Left kidney (tissue), 2 donors: ENCODE results near the gene CYP11A1. TPM values are rescaled to one million over a fixed set of nuclear protein-coding genes. Genes with fewer than 3 reads are reported as not detected.

Experiments used
- DNase-seq: peaks from one replicate; pipeline ENCODE4 v3.0.0-alpha.2; 2013
- polyA plus RNA-seq: library from polyadenylated mRNA; unstranded; fragments of 120-200 nt; gene quantifications from one replicate; pipeline ENCODE4 v1.2.1, GENCODE V29; 2013; ENCODE audit not compliant: insufficient read length

Gene CYP11A1
- polyA plus RNA-seq, 1 donor, result 1.2 TPM

- no peak for DNase-seq
Observed at GRCh38 chr15:74388363-74388951, 21.0 kb upstream of the CYP11A1 start.

DNA sequence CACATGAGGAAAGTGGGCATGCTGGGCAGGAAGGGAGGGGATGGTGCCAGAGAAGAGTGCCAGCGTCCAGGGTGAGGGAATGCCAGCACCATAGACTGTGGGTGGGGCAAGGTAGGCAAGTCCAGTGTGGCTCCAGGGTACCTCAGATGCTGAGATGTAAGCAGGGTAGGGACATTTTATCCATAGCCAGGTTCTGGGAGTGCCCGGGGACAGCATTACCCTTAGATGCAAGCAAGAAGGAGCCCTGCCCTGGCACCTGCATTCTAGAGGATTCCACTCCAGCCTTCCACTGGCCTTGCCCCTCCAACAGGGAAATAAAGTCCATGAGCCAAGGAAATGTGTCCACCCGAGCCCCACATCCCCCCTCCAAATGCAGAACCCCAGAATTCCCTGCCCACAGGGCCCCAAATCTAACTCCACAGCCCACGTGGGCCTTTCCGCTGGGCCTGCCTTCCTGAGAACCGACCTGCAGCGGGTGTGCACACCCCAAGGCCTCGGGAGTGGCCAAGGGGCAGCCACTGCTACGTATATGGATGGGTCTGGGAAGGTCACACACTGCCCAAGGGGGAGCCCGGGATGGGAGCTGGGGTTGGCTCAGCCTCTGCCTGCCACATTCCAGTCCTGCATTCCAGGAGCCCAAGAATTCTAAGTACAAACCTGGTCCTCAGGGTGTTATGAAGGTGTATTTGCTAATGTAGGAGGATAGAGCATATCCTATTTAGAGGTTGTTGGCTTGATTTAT lies 20.3 kb upstream of the CYP11A1 start:
- no peak for DNase-seq

DNA sequence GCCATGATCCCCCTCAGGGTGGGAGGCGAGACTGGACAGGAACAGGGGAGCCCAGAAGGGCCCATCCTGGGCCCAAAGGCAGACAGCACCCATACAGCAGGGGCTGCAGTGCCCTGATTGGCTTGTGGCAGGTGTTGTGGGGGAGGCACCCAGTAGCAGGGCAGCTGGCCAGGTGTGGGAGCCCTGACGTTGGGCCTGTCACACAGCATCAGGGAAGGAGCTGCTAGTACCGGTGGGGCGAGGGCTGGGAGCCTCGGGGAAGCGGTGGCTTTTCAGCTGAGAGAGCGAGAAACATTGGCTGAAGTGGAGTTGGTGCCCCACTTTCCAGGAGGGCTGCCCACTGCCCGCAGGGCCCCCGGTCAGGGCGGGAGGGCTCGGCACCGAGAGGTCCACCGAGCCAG lies 19.7 kb upstream of the CYP11A1 start:
- no peak for DNase-seq

DNA sequence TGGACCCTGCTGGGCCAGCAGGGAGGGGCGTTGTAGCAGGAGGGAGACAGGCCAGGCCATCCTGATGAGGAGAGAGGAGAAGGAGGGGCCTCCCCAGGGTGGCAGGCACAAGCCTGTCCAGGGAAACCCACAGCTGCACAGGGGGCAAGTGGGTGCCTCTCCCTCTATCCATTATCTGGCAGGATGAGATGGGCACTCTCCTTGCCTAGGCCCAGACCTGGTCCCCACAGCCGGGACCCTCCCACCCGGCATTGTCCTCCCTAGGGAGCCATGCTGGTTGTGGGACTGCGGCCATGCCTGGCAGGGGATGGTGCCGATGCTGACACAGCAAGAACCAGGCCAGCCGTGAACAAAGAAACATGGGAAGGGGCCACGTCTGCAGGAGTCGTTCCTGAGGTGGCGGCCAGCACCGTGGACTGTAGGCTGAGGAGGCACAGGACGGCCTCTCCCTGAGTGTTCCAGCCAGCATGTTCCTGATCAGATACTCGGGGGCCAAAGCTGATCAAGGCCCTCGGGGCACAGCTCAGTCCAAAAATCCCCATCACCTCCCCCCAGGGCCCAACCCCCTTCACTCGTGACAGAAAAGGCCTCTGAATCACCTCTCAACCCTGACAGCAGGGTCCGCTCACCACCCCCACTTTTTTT lies 19.2 kb upstream of the CYP11A1 start:
- no peak for DNase-seq

GRCh38 chr15:74385733-74386132 lies 18.3 kb upstream of the CYP11A1 start:
- DNase-seq, result no peak

GRCh38 chr15:74384881-74385643 lies 17.6 kb upstream of the CYP11A1 start:
- DNase-seq, result no peak

GRCh38 chr15:74384566-74384880 lies 17.1 kb upstream of the CYP11A1 start:
- no peak for DNase-seq

DNA sequence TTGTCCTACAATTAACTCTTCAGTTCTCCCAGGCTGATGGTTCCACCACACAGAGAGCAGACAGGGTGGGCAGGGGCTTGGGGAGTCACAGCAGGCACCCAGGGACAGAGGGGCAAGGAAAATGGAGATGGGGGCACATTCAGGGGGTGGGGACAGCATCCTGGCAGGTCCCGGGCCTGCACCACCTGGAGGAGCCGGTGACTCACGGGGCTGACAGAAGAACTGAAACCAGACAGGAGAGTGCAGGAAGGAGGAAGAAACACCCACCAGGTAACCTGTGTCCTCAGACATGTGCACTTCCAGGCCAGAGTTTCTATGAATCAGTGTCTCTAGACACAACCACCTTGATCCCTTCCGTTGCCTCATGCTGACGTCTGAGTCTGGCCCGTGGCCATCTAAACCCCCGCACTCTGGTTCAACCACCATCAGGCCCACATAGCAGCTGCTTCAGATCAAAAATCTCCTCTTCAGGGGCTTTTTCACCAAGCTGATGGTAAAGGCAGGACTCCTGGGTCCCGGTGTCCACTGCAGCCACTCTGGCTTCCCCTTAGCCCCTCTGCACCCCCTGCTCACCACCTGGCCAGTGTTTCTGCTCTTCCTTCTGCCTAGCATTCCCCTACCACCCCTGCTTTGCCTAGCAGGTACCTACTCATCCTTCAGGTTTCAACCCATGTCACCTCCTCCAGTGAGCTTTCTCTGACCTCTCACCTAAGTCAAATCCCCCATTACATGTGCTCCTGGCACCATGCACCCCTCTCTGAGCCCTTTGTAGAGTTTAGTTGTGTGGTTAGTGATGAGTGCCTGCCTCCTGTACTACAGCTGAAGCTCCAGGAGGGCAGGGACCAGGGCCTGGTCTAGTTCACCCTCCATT lies 16.5 kb upstream of the CYP11A1 start:
- DNase-seq, result no peak

DNA sequence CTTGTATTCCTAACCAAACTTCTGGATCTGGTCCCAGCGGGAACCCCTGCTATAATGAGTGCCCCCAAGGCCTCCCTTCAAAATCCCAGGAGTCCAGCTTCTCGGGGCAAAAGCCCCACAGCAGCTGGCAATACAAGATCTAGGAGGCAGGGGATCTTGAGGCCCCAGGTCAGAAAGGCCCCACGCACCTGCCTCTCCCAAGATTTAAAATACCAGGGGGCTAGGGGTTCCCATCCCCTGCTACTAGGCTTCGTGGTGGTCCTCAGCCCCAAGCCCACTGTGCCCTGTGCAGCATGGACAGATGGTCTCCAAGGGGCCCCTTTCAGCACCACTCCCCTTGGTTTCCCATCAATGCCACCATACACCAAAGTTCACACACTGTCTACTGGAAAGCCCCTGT lies 15.8 kb upstream of the CYP11A1 start:
- DNase-seq, result no peak

DNA sequence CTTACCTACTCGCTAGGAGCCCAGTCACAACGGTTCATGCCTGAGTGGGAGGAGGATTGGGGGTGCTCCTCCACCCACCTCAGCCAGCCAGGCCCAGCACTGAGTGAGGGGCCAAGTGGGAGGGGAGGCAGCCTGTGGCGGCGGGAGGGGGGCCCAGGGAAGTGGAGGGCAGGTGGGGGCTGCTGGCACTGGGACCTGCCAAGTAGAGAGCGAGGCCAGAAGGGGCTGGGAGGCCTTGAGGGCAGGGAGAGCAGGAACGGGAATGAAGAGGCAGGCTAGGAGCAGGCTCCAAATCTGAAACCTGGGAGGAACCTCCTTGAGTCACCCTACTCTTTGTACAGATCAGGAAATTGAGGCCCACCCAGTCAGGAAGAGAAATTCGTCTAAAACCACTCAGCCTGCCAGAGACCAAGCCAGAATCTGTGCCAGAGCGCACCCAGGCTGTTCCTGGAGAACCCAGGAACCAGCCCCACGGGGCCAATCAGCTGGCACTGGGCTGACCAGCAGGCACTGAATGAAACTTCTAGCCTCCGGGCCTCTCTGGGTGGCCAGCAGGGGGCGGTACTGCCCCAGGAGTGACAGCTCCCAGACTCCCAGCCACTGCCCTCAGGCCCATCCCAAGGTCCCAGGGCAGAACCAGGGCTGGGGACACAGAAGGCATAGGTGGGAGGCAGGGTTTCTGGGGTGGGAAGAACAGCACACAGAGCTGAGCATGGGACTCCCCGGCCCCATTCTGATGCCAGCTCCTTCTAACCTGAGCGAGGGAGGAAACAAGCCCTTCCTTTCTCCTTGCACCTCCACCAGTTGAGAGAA lies 14.8 kb upstream of the CYP11A1 start:
- peak; percentile 75 for DNase-seq

DNA sequence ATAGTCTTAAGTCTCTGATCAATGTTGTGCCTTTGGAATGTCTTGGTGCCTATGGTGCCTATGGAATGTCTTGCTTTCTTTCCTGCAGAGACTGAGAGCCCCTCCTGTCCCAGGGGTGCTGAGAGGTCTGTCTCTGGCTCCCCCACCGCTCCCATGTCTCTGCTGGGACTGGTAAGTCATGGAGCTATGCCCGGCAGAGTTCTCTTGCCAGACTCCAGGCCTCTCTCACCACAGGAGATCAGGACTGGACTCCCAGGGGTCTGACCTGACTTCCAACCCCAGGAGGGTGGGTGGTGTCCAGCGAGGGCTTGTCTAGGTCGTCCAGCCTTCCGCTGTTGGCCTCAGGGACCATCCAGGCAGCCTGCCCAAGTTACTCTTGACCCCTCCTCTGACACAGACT lies 14.0 kb upstream of the CYP11A1 start:
- DNase-seq, result no peak

DNA sequence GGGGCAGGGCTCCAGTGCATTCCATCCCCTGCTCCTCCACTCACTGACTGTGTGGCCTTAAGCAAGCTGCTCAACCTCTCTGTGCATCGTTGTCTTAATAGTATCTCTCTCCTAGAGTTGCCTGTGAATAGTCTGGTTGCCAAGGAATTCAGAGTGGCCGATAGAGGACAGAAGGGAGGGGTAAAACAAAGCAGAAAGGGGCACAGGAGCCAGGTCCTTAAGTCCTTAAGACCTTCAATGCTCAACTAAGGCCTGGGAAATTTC lies 13.7 kb upstream of the CYP11A1 start:
- no peak for DNase-seq

- no peak for DNase-seq
Observed at GRCh38 chr15:74380361-74381189, 13.1 kb upstream of the CYP11A1 start.

DNA sequence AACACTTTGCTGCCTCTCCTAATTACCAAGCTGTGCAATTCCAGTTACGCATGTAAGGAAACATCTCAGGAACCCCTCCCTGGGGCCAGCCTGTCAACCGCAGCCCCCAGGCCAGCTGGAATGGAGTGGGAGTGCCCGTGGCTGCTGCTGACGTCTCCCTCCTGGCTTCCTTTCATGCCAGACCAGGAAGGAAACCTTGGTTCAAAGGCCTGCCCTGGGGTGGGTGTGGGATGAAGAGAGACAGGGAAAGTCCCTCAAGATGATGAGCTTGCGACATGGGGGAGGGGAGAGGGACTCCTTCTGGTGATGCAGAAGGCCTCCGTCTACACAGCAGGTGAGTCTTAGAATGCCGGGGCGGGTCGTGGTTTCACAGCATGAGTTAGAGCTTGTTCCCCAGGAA lies 11.4 kb upstream of the CYP11A1 start:
- peak; percentile 68 for DNase-seq

DNA sequence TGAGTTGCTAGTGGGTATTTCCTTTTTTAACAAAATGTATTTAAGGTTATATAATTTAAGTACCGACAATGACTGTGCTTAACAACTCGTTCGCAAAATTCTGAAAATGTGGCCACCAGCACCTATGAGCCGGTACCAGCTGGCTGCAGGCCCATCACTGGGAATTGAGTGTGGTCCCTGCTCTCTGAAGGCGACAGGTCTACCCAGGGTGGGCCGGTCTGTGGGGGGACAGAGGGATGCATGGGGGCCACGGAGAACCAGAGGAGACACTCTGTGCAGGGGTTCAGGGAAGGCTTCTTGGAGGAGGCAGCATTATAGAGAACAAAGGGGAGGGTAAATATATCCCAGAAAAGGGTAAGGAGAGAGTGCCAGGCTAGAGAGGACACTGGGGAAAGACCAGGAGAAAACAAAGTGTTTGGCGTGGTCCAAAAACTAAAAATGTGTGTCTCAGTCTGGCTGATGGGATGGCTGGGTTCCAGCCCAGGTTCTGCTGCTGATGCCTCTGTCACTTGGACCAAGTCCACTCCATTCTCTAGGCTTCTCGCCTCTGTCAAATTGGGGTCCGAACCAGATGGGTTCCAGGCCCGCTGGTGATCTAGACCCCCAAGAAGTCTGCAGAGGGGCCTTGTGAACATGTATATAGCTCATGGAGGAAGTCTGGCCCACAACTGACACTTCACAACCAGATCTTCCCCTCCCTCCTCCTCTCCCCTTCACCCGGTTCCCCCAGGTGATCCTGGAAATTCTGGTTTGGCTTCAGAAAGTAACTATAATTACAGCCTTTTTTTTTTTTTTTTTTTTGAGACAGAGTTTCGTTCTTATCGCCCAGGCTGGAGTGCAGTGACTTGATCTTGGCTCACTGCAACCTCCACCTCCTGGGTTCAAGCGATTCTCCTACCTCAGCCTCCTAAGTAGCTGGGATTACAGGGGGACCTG lies 10.7 kb upstream of the CYP11A1 start:
- no peak for DNase-seq

DNA sequence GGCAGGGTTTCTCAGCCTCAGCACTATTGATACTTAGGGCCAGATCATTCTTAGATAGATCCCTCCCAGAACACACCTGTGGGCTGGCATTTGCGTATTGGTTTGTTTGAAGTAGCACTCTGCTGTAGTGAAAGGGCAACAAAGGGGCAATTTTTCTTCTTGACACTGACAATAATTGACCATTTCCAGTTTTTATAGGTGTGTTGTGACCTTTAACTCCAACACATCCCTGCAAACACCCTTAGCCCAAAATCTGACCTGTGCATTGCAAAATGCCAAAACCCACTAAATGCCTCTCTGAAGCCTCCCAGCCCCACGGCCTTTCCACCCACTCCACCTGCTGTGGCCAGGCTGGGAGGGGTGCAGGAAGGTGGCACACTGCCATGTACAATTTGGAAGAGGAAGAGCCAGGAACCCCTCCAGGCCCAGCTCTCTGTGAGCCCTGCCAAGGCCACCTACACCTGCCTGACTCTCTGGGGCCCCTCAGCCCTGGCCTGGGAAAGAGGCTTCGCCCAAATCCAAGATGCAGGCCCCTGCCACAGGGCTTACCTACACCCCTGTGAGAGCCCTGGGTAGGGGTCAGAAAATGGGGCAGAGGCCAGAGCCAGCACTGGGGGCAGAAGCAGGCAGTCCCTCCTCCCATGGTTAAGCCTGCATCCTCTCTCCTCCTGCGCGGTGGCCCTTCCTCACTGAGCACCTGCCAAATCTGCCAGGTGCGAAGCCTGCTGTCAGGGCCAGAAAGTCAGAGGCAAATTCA lies 9.6 kb upstream of the CYP11A1 start:
- no peak for DNase-seq

DNA sequence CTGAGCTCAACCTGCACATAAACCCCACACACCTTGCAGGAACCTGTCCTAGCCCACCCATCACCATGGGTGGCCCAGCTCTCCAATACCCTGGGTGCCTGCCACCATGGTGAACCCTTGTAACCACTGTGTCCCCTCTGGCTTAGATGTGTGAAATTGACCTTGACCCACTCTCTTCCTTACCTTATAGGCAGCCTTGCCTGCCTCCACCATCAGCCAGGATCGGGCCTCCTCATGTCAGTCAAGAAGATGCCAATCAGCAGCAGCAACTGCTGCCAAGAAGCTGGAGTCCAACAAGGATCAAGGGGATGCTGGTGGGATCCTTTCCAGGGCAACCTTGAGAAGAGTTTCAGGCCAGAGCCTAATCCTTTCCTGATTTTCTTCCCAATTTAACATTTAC lies 8.8 kb upstream of the CYP11A1 start:
- DNase-seq, result no peak

GRCh38 chr15:74375303-74375693 lies 7.9 kb upstream of the CYP11A1 start:
- DNase-seq, result peak; percentile 85
